Left lung (tissue), 10 donors: Measurements from ENCODE around the gene ZNF70. TPM values are rescaled to one million over a fixed set of nuclear protein-coding genes. Genes with fewer than 3 reads are reported as not detected.

Experiments used
- ATAC-seq: fragments of 200-7000 bp; cut with Tn5 transposase; one replicate; pipeline ENCODE4 v1.9.1; 2020; ENCODE audit warnings: moderate library complexity
- DNase-seq, 4 donors: peaks; one replicate each; pipeline ENCODE4 v3.0.0-alpha.2; 2013 to 2020
- H3K27ac ChIP-seq, 2 donors: fragments of 200-600 bp; sonication (generic) in 1 of 2; one replicate each; pipeline versions ENCODE4 v1.5.0 to v1.8.0; 2020 to 2021
- H3K27me3 ChIP-seq, 2 donors: fragments of 200-600 bp; sonication (generic) in 1 of 2; one replicate each; pipeline versions ENCODE4 v1.5.0 to v1.8.0; 2020 to 2021
- H3K36me3 ChIP-seq, 2 donors: fragments of 200-600 bp; sonication (generic) in 1 of 2; one replicate each; pipeline versions ENCODE4 v1.5.0 to v1.8.0; 2020 to 2021
- H3K4me1 ChIP-seq, 2 donors: fragments of 200-600 bp; one replicate each; pipeline ENCODE4 v1.8.0; 2021
- H3K4me3 ChIP-seq, 2 donors: fragments of 200-600 bp; sonication (generic) in 1 of 2; one replicate each; pipeline versions ENCODE4 v1.5.0 to v1.8.0; 2020 to 2021; ENCODE audit warnings: mild to moderate bottlenecking in 1 of 2
- H3K9me3 ChIP-seq, 2 donors: fragments of 200-600 bp; sonication (generic) in 1 of 2; one replicate each; pipeline versions ENCODE4 v1.5.0 to v1.8.0; 2020 to 2021
- intact Hi-C, 2 donors: fragments of 100-400 bp; cut with DNase I; formaldehyde crosslinking; loops; one replicate each; pipeline versions ENCODE4 v1.11.2 to v1.14.2; 2022
- polyA plus RNA-seq, 6 donors: library from polyadenylated mRNA; unstranded; fragments of 120-200 nt; gene quantifications; one replicate each; pipeline ENCODE4 v1.2.1, GENCODE V29; 2013; ENCODE audit not compliant: insufficient read length in 6 of 6
- total RNA-seq, 2 donors: library from RNA; stranded (reverse); fragmentation: NEBNext Ultra II Directional; extraction: Animal tissue kit (Norgen Biotek cat#: 25700); gene quantifications; one replicate each; pipeline ENCODE4 v1.2.1, GENCODE V29; 2021
- TF ChIP-seq, protein P1 (sequence below), 2 donors: fragments of 200-600 bp; sonication (generic) in 1 of 2; IDR thresholded peaks; one replicate each; pipeline versions ENCODE4 v1.5.0 to v1.8.0; 2021; ENCODE audit warnings: antibody characterized with exemption in 2 of 2
- donor health status: DM: no; HTN: yes; CAD: no.
- donor health status: DM: no; HTN: no; CAD: no.

The ZNF70 gene
- total and polyA plus RNA-seq, 8 donors: 5.9 to 10.7 (median 9.4) TPM

DNA sequence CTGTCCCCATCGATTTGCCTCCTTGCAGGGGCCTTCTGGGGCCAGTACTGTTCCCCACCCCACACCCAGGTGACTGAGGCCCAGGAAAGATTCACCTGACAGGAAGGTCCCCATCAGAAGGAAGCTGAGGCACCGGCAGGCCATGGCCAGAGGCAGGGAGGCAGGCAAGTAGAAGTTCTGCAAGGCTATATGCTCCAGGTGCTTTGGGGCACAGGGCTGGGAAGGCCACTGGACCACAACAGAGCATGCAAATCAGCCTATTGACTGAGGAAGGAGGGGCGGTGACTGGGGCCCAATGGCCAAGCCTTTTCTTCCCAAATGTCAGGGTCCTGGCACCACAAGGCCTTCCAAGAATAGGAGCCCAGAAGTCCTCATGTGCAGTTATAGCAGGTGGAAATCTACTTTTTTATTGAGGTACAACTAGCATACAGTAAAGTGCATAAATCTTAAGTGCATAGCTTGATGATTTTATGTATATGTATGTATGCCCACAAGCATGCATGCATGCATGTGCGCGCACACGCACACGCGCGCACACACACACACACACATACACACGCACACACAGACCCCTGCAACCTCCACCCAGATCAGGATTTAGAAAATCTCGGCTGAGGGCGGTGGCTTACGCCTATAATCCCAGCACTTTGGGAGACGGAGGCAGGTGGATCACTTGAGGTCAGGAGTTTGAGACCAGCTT is 3.5 kb upstream of the ZNF70 start, which contains the start of gene VPREB3:
TSS of gene VPREB3 (minus strand) at position 206 of the 700 bp plus-strand sequence. CDS start at position 144, 62 bp downstream.
- Histone ChIP-seq H3K36me3 (no peaks in the 10 kb centered on the region), H3K27ac (no peak within 1 kb of the TSS), H3K4me1 (peaks cover 7 to 13% of the 10 kb centered on the region in 2 donors), H3K4me3 (no peak within 1 kb of the TSS), H3K9me3 (no peaks in the 10 kb centered on the region), H3K27me3 (no peaks in the 10 kb centered on the region)
- no peak for DNase-seq
- TF ChIP-seq, protein P1, sequence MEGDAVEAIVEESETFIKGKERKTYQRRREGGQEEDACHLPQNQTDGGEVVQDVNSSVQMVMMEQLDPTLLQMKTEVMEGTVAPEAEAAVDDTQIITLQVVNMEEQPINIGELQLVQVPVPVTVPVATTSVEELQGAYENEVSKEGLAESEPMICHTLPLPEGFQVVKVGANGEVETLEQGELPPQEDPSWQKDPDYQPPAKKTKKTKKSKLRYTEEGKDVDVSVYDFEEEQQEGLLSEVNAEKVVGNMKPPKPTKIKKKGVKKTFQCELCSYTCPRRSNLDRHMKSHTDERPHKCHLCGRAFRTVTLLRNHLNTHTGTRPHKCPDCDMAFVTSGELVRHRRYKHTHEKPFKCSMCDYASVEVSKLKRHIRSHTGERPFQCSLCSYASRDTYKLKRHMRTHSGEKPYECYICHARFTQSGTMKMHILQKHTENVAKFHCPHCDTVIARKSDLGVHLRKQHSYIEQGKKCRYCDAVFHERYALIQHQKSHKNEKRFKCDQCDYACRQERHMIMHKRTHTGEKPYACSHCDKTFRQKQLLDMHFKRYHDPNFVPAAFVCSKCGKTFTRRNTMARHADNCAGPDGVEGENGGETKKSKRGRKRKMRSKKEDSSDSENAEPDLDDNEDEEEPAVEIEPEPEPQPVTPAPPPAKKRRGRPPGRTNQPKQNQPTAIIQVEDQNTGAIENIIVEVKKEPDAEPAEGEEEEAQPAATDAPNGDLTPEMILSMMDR (IDR thresholded peaks at IDR 0.05): no peak
- intact Hi-C loops: no loop called here
- no peak for ATAC-seq

DNA sequence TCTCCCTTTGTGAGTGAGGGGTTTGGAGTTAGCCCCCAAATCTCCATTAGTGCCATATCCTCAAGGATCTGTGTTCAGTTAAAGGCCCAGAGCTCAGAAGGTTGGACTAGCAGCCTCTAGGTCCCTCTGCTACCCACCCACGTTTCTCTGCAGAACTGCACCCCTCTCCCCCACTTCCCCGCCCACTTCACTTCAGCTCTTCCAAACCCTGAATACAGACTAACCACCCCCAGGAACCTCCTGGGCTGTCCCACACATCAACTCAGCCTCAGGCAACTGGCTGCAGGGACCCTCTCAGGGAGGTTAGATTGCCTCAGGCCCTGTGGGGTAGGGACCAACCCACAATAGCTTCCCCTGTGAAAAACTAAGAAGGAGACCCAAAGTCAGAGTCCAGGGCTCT is 2.5 kb upstream of the ZNF70 start:
- TF ChIP-seq, protein P1 (IDR thresholded peaks at IDR 0.05): no peak
- no peak overlapping the region for H3K4me3 ChIP-seq
- no peaks in the 10 kb centered on the region for H3K36me3 ChIP-seq
- ATAC-seq: no peak
- DNase-seq: no peak
- no peaks in the 10 kb centered on the region for H3K9me3 ChIP-seq
- no peak overlapping the region for H3K27ac ChIP-seq
- peaks cover 7 to 13% of the 10 kb centered on the region in 2 donors for H3K4me1 ChIP-seq
- intact Hi-C loops: no loop called here
- H3K27me3 ChIP-seq: no peaks in the 10 kb centered on the region

DNA sequence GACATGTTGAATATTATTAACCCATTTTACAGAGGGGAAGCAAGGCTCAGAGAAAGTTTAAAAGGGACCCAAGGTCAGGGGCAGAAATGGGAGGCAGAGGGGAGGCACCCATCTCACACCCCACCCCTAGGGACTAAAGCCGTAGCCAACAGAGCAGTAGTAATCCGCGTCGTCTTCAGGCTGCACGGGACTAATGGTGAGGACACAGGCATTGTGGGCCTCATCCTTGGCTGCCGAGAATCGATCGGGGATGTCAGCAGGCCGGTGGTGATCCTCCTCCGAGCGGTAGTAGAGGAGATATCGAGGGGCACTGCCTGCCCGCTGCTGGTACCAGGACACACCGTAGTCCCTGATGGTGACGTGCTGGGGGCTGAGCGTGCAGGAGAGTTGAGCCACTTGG is 1.8 kb upstream of the ZNF70 start:
- intact Hi-C loops: no loop called here
- H3K36me3 ChIP-seq: no peaks in the 10 kb centered on the region

DNA sequence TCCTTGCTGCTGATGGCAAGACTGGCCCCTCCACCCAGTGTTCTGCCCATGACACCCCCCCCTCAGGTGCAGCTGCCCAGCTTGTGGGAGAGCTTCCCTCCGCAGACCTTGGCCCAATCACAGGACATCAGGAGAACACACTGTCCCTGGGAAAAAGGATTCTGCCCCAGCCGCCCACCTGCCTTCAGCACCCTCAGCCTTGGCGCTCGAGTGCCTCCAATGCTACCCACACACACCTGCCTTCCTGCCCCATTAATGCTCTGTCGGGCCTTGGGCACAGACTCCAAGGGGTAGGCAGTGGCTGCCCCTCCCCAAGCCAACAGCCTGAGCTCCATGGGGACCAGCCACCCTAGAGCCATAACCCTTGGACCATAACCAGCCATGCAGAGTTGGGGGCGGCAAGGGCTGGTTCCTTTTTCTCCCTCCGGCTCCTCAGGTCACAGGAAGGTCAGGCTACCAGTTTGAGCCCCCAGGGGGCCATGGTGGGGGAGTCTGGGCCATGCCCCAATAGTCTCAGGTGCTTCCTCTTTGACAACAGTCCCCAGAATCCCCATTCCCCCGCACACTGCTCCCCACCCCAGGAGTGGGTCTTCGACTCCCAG is 1.3 kb upstream of the ZNF70 start:
- ATAC-seq: no peak
- Histone ChIP-seq H3K27me3 (no peaks in the 10 kb centered on the region), H3K4me1 (peaks cover 7 to 13% of the 10 kb centered on the region in 2 donors), H3K27ac (no peak overlapping the region), H3K36me3 (no peaks in the 10 kb centered on the region), H3K9me3 (no peaks in the 10 kb centered on the region), H3K4me3 (peak overlapping the region in 1 of 2 donors; percentile 67)
- TF ChIP-seq, protein P1 (IDR thresholded peaks at IDR 0.05): no peak
- no peak for DNase-seq
- intact Hi-C loops: no loop called here

More for the DNA sequence above, 1.8 kb upstream of the ZNF70 start:
- Histone ChIP-seq H3K9me3 (no peaks in the 10 kb centered on the region), H3K27ac (no peak overlapping the region), H3K27me3 (no peaks in the 10 kb centered on the region), H3K4me1 (peaks cover 7 to 13% of the 10 kb centered on the region in 2 donors), H3K4me3 (no peak overlapping the region)
- DNase-seq: no peak
- TF ChIP-seq, protein P1 (IDR thresholded peaks at IDR 0.05): no peak
- ATAC-seq: no peak

DNA sequence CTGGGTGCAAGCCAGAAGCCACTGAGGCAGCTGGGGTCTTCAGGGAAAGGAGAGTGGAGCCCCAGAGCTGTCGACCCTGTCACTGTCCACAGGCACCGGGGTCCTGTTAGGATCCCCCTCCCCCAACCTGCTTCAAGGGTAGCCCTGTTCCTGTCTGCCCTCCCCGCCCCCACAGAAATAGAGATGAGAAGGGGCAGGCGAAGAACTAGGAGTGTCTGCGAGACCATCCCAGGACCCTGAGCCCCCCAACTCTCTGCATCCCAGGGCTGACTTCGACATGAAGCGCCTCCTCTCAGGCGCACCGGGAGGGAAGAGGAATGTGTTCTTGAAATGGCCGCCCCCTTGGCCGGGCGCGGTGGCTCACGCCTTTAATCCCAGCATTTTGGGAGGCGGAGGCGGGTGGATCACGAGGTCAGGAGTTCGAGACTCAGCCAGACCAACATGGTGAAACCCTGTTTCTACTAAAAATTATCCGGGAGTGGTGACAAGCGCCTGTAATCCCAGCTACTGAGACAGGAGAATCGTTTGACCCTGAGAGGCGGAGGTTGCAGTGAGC is 607 bp upstream of the ZNF70 start:
- ATAC-seq (peak; percentile 44), DNase-seq (peak in 1 of 4 donors; percentile 42)
- no peaks in the 10 kb centered on the region for H3K27me3 ChIP-seq
- TF ChIP-seq, protein P1 (IDR thresholded peaks at IDR 0.05): no peak
- H3K9me3 ChIP-seq: no peaks in the 10 kb centered on the region
- H3K4me3 ChIP-seq: peak overlapping the region; percentile 62 to 67
- intact Hi-C loops: no loop called here
- H3K36me3 ChIP-seq: no peaks in the 10 kb centered on the region
- peaks cover 7 to 13% of the 10 kb centered on the region in 2 donors for H3K4me1 ChIP-seq
- peak overlapping the region; percentile 86 to 89 for H3K27ac ChIP-seq
